SJCRH30 (cell line): Measurements from ENCODE around the gene KLHL26. TPM values are rescaled to one million over a fixed set of nuclear protein-coding genes. Genes with fewer than 3 reads are reported as not detected.
A peak's percentile ranks its signal among the peaks of the same experiment; 100 is the strongest.

Experiments
- DNase-seq, 2 experiments: peaks; one replicate each; pipeline ENCODE4 v3.0.0-alpha.2; 2015 to 2020
- H3K27ac ChIP-seq: fragments of 250-450 bp; sonication (Bioruptor Pico); 2 replicates; pipeline ENCODE4 v1.5.1; 2020; ENCODE audit warnings: mild to moderate bottlenecking, moderate library complexity
- H3K27me3 ChIP-seq: fragments of 250-450 bp; sonication (Bioruptor Pico); 2 replicates; pipeline ENCODE4 v1.5.1; 2020; ENCODE audit warnings: mild to moderate bottlenecking, moderate library complexity
- H3K36me3 ChIP-seq: fragments of 250-450 bp; sonication (Bioruptor Pico); 2 replicates; pipeline ENCODE4 v1.5.1; 2020; ENCODE audit warnings: mild to moderate bottlenecking, moderate library complexity
- H3K4me1 ChIP-seq: fragments of 250-450 bp; sonication (Bioruptor Pico); 2 replicates; pipeline ENCODE4 v1.5.1; 2020; ENCODE audit warnings: mild to moderate bottlenecking, moderate library complexity
- H3K4me3 ChIP-seq: fragments of 250-450 bp; sonication (Bioruptor Pico); 2 replicates; pipeline ENCODE4 v1.5.1; 2020; ENCODE audit warnings: mild to moderate bottlenecking, moderate library complexity
- H3K9me3 ChIP-seq: fragments of 250-450 bp; sonication (Bioruptor Pico); replicated peaks from 2 replicates; pipeline ENCODE4 v1.5.1; 2020; ENCODE audit warnings: mild to moderate bottlenecking, moderate library complexity
- total RNA-seq: library from RNA; depleted of rRNA; stranded (reverse); fragments of >200 nt; shearing (Covaris generic); gene quantifications from 2 replicates; pipeline ENCODE4 v1.2.3, GENCODE V29; 2014

KLHL26 gene
- total RNA-seq, 1 experiment from 2014 or later, result 0.87 TPM

GRCh38 chr19:18618236-18618635, 18.6 kb upstream of the KLHL26 start:
- no peaks in the 10 kb centered on the region for H3K4me1 ChIP-seq
- no peak overlapping the region for H3K27ac ChIP-seq
- H3K9me3 ChIP-seq, result no peaks in the 10 kb centered on the region
- no peak overlapping the region for H3K4me3 ChIP-seq
- peaks cover 22% of the 10 kb centered on the region for H3K27me3 ChIP-seq
- DNase-seq, result no peak
- no peaks in the 10 kb centered on the region for H3K36me3 ChIP-seq

DNA sequence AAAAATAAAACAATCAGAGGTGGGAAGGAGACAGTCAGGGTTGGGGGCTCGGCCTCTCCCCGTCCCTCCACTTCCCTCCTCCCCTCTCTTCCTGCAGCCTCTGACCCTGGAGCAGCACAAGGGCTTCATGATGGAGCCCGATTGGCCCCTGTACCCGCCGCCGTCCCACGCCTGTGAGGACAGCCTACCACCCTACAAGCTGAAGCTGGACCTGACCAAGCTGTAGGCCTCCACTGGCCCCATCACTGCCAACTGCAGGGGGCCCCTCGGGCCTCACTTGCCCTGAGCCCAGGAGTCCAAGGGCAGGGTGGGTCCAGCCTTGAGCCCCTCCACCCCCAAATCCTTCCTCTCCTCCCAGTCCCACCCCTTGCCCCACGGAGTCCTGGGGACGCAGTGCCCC, 16.5 kb upstream of the KLHL26 start:
- H3K36me3 ChIP-seq, result no peaks in the 10 kb centered on the region
- H3K4me3 ChIP-seq, result no peak overlapping the region
- H3K27ac ChIP-seq, result no peak overlapping the region
- DNase-seq, result no peak
- no peaks in the 10 kb centered on the region for H3K4me1 ChIP-seq
- peaks cover 2% of the 10 kb centered on the region for H3K27me3 ChIP-seq
- H3K9me3 ChIP-seq, result no peaks in the 10 kb centered on the region

- H3K9me3 ChIP-seq, result no peaks in the 10 kb centered on the region
- no peak for DNase-seq
- no peaks in the 10 kb centered on the region for H3K4me1 ChIP-seq
- no peak overlapping the region for H3K27ac ChIP-seq
- H3K4me3 ChIP-seq, result no peak overlapping the region
- no peaks in the 10 kb centered on the region for H3K27me3 ChIP-seq
- H3K36me3 ChIP-seq, result no peaks in the 10 kb centered on the region
Measured at GRCh38 chr19:18620902-18621301, 15.9 kb upstream of the KLHL26 start.

- Histone ChIP-seq H3K9me3 (no peaks in the 10 kb centered on the region), H3K27me3 (0 out of 2 replicates have a peak, but pooled peaks cover 2% of the 10 kb centered on the region), H3K27ac (no peak overlapping the region), H3K4me3 (no peak overlapping the region), H3K4me1 (no peaks in the 10 kb centered on the region), H3K36me3 (no peaks in the 10 kb centered on the region)
- DNase-seq, result no peak
Measured at GRCh38 chr19:18626906-18627305, 9.9 kb upstream of the KLHL26 start.

- H3K4me3 ChIP-seq, result no peak overlapping the region
- H3K36me3 ChIP-seq, result no peaks in the 10 kb centered on the region
- H3K4me1 ChIP-seq, result no peaks in the 10 kb centered on the region
- no peak for DNase-seq
- 0 out of 2 replicates have a peak, but pooled peaks cover 3% of the 10 kb centered on the region for H3K27me3 ChIP-seq
- no peak overlapping the region for H3K27ac ChIP-seq
- no peaks in the 10 kb centered on the region for H3K9me3 ChIP-seq
Measured at GRCh38 chr19:18629166-18630088, 7.4 kb upstream of the KLHL26 start.

- no peak overlapping the region for H3K4me3 ChIP-seq
- H3K36me3 ChIP-seq, result no peaks in the 10 kb centered on the region
- peak; percentile 38 to 55 for DNase-seq
- H3K27me3 ChIP-seq, result 0 out of 2 replicates have a peak, but pooled peaks cover 10% of the 10 kb centered on the region
- no peaks in the 10 kb centered on the region for H3K9me3 ChIP-seq
- H3K4me1 ChIP-seq, result no peaks in the 10 kb centered on the region
- no peak overlapping the region for H3K27ac ChIP-seq
Measured at GRCh38 chr19:18633321-18633720, 3.5 kb upstream of the KLHL26 start.

- Histone ChIP-seq H3K27me3 (0 out of 2 replicates have a peak, but pooled peaks cover 10% of the 10 kb centered on the region), H3K9me3 (no peaks in the 10 kb centered on the region), H3K36me3 (no peaks in the 10 kb centered on the region), H3K4me1 (no peaks in the 10 kb centered on the region), H3K27ac (no peak overlapping the region), H3K4me3 (no peak overlapping the region)
- no peak for DNase-seq
Measured at GRCh38 chr19:18634612-18635297, 2.1 kb upstream of the KLHL26 start.

GRCh38 chr19:18635831-18636182, 1.0 kb upstream of the KLHL26 start:
- H3K27me3 ChIP-seq, result 0 out of 2 replicates have a peak, but pooled peaks cover 10% of the 10 kb centered on the region
- H3K36me3 ChIP-seq, result no peaks in the 10 kb centered on the region
- H3K27ac ChIP-seq, result no peak overlapping the region
- DNase-seq, result no peak
- no peak overlapping the region for H3K4me3 ChIP-seq
- no peaks in the 10 kb centered on the region for H3K4me1 ChIP-seq
- H3K9me3 ChIP-seq, result no peaks in the 10 kb centered on the region

- Histone ChIP-seq H3K4me1 (no peaks in the 10 kb centered on the region), H3K27me3 (0 out of 2 replicates have a peak, but pooled peaks cover 10% of the 10 kb centered on the region), H3K9me3 (no peaks in the 10 kb centered on the region), H3K4me3 (peak overlapping the region; percentile 59), H3K36me3 (no peaks in the 10 kb centered on the region), H3K27ac (no peak overlapping the region)
- DNase-seq, result peak; percentile 78
Measured at GRCh38 chr19:18636183-18636968, 452 bp upstream of the KLHL26 start.

- Histone ChIP-seq H3K9me3 (no peaks in the 10 kb centered on the region), H3K4me1 (no peaks in the 10 kb centered on the region), H3K36me3 (no peaks in the 10 kb centered on the region), H3K4me3 (no peak overlapping the region), H3K27me3 (0 out of 2 replicates have a peak, but pooled peaks cover 10% of the 10 kb centered on the region), H3K27ac (no peak overlapping the region)
- DNase-seq, result no peak
Measured at GRCh38 chr19:18637673-18638630, 1.1 kb downstream of the KLHL26 start.

DNA sequence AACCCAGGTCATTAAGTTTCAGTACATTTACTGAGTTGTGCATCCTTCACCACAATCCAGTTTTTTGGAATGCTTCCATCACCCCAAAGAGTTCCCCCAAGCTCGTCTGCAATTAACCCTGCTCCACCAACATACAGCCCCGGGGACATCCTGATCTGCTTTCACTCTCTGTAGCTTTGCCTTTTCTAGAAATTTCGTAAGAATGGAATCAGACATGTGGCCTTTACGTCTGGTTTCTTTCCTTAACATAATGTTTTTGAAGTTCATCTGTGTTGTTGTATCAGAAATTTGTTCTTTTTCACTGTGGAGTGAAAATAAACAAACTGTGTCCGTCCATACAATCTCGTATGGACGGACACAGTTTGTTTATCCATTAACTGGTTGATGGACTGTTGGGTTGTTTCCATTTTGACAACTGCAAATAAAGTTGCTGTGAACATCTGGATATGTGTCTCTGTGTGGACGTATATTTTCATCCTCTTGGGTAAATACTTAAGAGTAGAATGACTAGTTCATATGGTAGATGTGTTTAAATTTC, 2.9 kb downstream of the KLHL26 start:
- no peak for DNase-seq
- Histone ChIP-seq H3K4me3 (no peak overlapping the region), H3K9me3 (no peaks in the 10 kb centered on the region), H3K36me3 (no peaks in the 10 kb centered on the region), H3K27me3 (0 out of 2 replicates have a peak, but pooled peaks cover 7% of the 10 kb centered on the region), H3K4me1 (no peaks in the 10 kb centered on the region), H3K27ac (no peak overlapping the region)

- H3K9me3 ChIP-seq, result no peaks in the 10 kb centered on the region
- no peaks in the 10 kb centered on the region for H3K27me3 ChIP-seq
- no peaks in the 10 kb centered on the region for H3K36me3 ChIP-seq
- no peak overlapping the region for H3K4me3 ChIP-seq
- no peak overlapping the region for H3K27ac ChIP-seq
- DNase-seq, result no peak
- peaks cover 12% of the 10 kb centered on the region for H3K4me1 ChIP-seq
Measured at GRCh38 chr19:18644196-18645034, 7.6 kb downstream of the KLHL26 start.

GRCh38 chr19:18645035-18645511, 8.2 kb downstream of the KLHL26 start:
- H3K27me3 ChIP-seq, result no peaks in the 10 kb centered on the region
- DNase-seq, result no peak
- no peaks in the 10 kb centered on the region for H3K9me3 ChIP-seq
- no peaks in the 10 kb centered on the region for H3K36me3 ChIP-seq
- H3K4me1 ChIP-seq, result peaks cover 12% of the 10 kb centered on the region
- H3K4me3 ChIP-seq, result no peak overlapping the region
- no peak overlapping the region for H3K27ac ChIP-seq
